Stimulated activated naive CD8-positive, alpha-beta T cell treated with anti-CD3 and anti-CD28 coated beads, Interleukin-15, amount 100 ng/mL, for 72 hours (primary cell): ENCODE measurements around the gene NMU.
"Not testable (repeated sequence)": the region's sequence is repeated elsewhere in the genome, so short reads cannot be mapped to it uniquely, and the experiment has no call there.

Experiments used
- ATAC-seq: fragments of 150-1000 bp; cut with Tn5 transposase; 2 replicates; pipeline ENCODE4 v1.10.0; 2021; ENCODE audit warnings: mild to moderate bottlenecking, moderate library complexity
- DNase-seq, 2 donors: peaks; one replicate each; pipeline ENCODE4 v3.0.0; 2021 to 2022
- H3K27ac Mint-ChIP-seq, 2 donors: one replicate each; pipeline ENCODE4 v1.8.0; 2022; ENCODE audit warnings: mild to moderate bottlenecking in 2 of 2, mixed read lengths in 2 of 2, moderate library complexity in 2 of 2
- H3K27me3 Mint-ChIP-seq: one replicate; pipeline ENCODE4 v1.8.0; 2022; ENCODE audit warnings: mixed read lengths
- H3K4me1 Mint-ChIP-seq: one replicate; pipeline ENCODE4 v1.8.0; 2022; ENCODE audit warnings: mild to moderate bottlenecking, mixed read lengths
- H3K4me3 Mint-ChIP-seq, 2 donors: one replicate each; pipeline ENCODE4 v1.8.0; 2022; ENCODE audit warnings: mild to moderate bottlenecking in 2 of 2, mixed read lengths in 2 of 2, moderate library complexity in 1 of 2
- H3K9me3 Mint-ChIP-seq, 2 donors: one replicate each; pipeline ENCODE4 v1.8.0; 2022; ENCODE audit warnings: mixed read lengths in 2 of 2

NMU gene

DNA sequence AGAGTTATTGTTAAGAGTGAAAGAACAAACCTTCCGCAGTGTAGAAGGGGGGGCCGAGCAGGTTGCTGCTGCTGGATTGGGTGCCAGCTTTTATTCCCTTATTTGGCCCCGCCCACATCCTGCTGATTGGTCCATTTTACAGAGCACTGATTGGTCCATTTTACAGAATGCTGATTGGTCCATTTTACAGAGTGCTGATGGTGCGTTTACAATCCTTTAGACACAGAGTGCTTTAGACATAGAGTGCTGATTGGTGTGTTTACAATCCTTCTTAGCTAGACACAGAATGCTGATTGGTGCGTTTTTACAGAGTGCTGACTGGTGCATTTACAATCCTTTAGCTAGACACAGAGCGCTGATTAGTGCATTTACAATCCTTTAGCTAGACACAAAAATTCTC lies 84.1 kb downstream of the NMU start:
- H3K27ac Mint-ChIP-seq, ATAC-seq, H3K4me3 Mint-ChIP-seq, H3K9me3 Mint-ChIP-seq, DNase-seq: not testable (repeated sequence)
- peaks cover 14% of the 10 kb centered on the region for H3K27me3 Mint-ChIP-seq
- H3K4me1 Mint-ChIP-seq: peaks cover 34% of the 10 kb centered on the region

GRCh38 chr4:55549888-55550287 lies 86.2 kb downstream of the NMU start:
- ATAC-seq: peak; percentile 73
- Mint-ChIP-seq H3K9me3 (no peaks in the 10 kb centered on the region), H3K4me3 (peak overlapping the region in 1 of 2 donors; percentile 30), H3K4me1 (peaks cover 35% of the 10 kb centered on the region), H3K27ac (no peak overlapping the region), H3K27me3 (peaks cover 12% of the 10 kb centered on the region)
- peak in 1 of 2 donors; percentile 10 for DNase-seq

DNA sequence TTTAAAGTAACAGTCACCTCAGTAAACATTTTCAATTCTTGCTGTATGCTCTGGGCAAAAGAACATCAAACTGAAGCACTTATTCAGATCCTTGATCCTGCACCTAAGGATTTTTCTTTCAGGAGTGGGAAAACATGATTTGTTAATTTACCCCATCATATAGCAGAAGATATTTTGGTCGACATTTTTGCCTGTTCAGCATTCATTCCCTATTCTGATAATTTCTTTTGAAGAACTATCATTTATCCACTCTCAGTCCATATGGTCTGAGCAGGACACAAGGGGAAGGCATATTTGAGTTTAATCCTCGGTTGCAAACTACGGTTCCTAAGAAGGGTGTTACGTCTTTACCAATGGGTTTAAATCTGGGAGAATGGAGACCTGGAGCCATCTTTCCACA lies 88.2 kb downstream of the NMU start:
- Mint-ChIP-seq H3K4me1 (peaks cover 53% of the 10 kb centered on the region), H3K27ac (no peak overlapping the region), H3K27me3 (peaks cover 12% of the 10 kb centered on the region), H3K4me3 (peak overlapping the region; percentile 87 to 96), H3K9me3 (no peaks in the 10 kb centered on the region)
- no peak for DNase-seq
- ATAC-seq: no peak

GRCh38 chr4:55547466-55547770 lies 88.7 kb downstream of the NMU start:
- Mint-ChIP-seq H3K27ac (peak overlapping the region in 1 of 2 donors; percentile 94), H3K4me3 (peak overlapping the region; percentile 87 to 96), H3K4me1 (peaks cover 58% of the 10 kb centered on the region), H3K27me3 (peaks cover 12% of the 10 kb centered on the region), H3K9me3 (no peaks in the 10 kb centered on the region)
- no peak for ATAC-seq
- no peak for DNase-seq

GRCh38 chr4:55546756-55547465 lies 89.2 kb downstream of the NMU start, which contains the start of gene CLOCK:
CLOCK (minus strand) TSS chr4:55546909; CDS start chr4:55482785, 64,124 bp downstream.
- H3K27me3 Mint-ChIP-seq: peaks cover 12% of the 10 kb centered on the region
- H3K4me1 Mint-ChIP-seq: peaks cover 59% of the 10 kb centered on the region
- DNase-seq: peak; percentile 84 to 86
- ATAC-seq: peak; percentile 77
- H3K4me3 Mint-ChIP-seq: peak within 1 kb of the TSS; percentile 89 to 96
- no peaks in the 10 kb centered on the region for H3K9me3 Mint-ChIP-seq
- H3K27ac Mint-ChIP-seq: peak within 1 kb of the TSS; percentile 94 to 95

DNA sequence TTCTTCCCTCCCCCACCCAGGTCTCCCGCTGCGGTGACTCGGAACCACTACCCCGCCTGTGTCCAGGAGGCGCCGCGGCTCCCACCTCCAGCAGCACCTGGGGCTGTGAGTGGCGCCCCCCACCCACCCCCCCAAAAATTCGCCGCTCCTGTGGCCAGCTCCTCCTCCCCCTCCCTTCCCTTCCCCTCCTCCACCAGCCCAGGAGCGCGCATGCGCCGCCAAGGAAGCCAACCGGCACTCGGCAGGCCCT lies 89.7 kb downstream of the NMU start:
- peaks cover 56% of the 10 kb centered on the region for H3K4me1 Mint-ChIP-seq
- H3K9me3 Mint-ChIP-seq: no peaks in the 10 kb centered on the region
- no peak for DNase-seq
- ATAC-seq: peak; percentile 68
- H3K4me3 Mint-ChIP-seq: peak overlapping the region; percentile 89 to 96
- H3K27me3 Mint-ChIP-seq: peaks cover 12% of the 10 kb centered on the region
- H3K27ac Mint-ChIP-seq: peak overlapping the region in 1 of 2 donors; percentile 54

DNA sequence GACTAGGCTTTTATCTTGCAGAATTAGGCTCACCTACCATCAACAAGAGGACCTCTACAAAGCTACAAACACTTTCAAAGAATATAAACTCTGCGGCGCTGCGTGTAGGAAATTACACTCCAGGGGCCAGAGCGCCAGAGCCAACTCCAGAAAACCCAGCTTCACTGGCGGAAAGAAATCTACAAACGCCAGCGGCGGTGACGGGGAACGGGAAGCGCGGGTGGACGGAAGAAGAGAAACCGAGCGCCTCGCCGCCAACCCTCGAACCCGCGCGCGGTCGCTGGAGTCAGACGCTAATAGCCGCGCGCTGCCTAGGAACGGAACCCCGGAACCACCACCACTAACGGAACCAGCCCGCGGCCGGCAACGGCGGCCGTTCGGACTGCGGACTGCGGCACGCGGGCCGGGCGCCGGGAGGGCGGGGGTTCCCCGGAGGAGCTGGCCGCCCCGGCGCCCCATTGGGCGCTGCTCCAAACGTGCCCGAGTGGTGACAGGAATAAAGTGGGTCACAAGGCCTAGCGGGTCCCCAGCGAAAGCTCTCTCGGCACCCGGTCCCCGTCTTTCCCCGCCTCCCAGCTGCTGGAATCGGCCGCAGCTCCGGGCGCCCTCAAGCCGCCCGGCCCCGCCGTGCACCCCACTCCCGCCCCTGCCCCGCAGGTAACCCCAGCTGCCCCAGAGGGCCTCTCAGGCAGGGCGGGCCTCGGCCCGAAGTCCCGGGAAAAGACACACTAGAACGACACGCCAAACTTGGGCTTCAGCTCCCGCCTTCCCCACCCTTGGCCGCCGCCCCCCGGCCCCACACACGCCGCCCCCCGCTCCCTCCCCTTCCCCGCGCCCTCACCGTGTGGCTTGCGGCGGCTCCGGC lies 90.2 kb downstream of the NMU start:
- peak; percentile 64 to 71 for DNase-seq
- peak; percentile 52 for ATAC-seq
- Mint-ChIP-seq H3K27me3 (peaks cover 12% of the 10 kb centered on the region), H3K4me3 (peak overlapping the region; percentile 89 to 96), H3K4me1 (peaks cover 51% of the 10 kb centered on the region), H3K9me3 (no peaks in the 10 kb centered on the region), H3K27ac (peak overlapping the region; percentile 91 to 93)
